NCI-H128 (cell line): ENCODE measurements around the gene TWF2.

Experiments used
- DNase-seq: peaks from one replicate; lab custom pipeline; 2025; ENCODE audit not compliant: unreplicated experiment; lab: John Stamatoyannopoulos, UW

The TWF2 gene

GRCh38 chr3:52223449-52224408 is 15.2 kb downstream of the TWF2 start:
- DNase-seq = no peak

- no peak for DNase-seq
Measured at GRCh38 chr3:52222319-52223221, 16.4 kb downstream of the TWF2 start.

DNA sequence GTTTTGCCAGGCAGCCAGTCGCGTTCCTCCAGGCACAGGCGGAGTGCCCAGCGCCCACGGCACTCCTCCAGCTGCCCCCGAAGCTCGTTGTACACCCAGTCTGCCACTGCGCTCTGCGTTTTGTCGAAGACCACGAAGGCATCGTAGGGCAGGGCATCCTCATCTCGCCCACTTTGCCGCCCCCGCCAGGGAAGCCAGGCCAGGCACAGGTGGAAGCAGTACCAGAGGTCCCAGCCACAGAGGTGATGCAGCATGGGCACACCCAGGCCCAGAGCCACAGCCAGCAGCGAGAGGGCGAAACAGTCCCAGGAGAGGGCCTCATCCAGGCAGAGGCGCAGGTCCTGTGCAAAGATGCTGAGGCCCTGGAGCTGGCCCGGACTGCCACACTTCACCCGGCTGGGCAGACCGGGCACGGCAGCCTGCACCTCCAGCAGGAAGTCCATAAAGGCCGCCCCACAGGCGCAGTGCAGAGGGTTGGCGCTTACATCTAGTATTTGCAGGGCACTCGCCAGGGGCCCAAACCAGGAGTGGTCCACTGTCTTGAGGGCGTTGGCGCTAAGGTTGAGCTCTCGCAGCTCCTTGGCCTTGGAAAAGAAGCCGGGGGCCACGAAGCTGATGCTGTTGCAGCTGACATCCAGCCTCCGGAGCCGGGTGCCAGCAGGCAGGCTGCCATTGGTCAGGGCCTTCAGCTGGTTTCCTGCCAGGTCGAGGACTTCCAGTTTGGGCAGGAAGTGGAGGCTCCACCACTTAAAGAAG is 17.2 kb downstream of the TWF2 start:
- DNase-seq = no peak

- no peak for DNase-seq
Measured at GRCh38 chr3:52221141-52221562, 17.8 kb downstream of the TWF2 start.

DNA sequence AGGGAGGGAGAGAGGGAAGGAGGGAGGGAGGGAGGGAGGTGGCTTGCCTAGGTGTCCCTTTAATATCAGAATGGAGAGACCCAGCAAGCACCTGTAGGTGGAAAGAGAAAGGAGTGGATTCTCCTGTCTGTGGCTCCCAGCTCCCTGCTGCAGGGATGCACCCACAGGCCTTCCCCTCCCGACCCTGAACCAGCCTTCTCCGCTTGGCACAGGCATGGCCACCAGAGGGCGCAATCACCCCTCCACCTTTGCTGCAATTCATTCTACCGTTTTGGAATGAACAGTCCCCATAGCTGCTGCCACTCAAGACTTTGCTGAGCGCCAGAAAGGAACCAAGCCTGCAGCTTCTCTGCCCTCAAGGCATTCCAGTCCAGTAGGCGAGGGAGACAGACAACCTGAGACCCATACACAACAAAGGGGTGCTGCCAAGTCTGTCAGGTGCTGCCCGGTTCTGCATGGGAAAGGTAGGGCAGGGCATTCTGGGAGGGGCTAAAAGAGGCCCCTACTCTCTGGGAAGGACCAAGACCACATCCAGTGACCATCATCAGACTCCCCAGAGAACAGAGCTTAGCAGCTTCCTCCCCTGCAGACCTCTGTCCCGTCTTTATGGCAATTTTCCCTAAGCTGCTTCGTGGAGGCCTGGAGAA is 18.5 kb downstream of the TWF2 start:
- DNase-seq = peak; percentile 35

DNA sequence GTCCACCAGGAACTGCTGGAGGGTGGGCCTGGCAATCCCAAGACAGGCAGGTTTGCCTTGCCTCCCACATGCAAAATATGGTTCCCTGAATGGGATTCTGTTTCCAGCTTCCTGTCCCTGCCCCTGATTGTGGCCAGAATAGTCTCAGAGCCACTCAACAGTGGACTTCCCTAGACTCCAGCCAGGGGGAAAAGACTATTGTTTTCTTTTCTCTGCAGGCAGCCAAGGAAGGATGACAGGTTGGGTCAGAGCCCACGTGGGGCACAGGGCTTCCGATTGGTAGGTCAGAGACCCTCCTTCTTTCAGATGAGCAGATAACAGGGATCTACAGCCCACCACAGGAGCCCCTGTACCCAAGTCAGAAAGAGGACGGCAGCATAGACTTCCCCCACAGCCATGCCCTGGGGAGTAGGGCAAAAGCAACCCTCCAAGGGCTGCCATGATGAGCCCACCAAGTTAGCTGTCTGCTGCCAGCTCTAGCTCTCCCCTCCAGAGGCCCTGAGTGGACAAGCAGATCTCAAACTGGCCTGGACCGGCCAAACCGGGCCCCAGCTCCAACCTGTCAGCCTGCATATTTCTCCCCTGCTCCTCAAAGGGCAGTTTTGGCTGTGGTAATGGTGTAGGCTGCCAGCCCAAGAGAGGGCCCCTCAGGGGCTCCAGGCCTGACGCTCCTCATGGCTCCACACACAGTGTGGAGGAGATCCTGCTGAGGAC is 19.9 kb downstream of the TWF2 start:
- no peak for DNase-seq

DNA sequence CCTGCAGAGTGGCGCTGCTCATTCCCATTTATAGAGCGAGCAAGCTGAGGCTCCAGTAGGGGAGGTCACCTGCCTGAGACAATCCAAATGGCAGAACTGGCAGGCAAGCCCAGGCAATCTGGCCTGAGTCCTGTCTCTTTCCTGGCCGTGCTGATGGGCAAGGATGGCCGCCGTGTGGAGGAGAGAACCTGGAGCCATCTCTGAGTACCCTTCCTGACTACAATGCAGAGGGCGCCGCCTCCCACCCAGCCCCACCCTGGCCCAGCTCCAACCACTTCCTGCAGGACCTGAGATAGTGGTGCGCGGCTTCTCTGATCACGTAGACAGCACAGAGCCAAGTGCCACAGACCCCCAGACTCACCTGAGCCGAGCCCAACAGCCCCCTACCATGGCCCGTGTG is 20.5 kb downstream of the TWF2 start:
- no peak for DNase-seq

DNA sequence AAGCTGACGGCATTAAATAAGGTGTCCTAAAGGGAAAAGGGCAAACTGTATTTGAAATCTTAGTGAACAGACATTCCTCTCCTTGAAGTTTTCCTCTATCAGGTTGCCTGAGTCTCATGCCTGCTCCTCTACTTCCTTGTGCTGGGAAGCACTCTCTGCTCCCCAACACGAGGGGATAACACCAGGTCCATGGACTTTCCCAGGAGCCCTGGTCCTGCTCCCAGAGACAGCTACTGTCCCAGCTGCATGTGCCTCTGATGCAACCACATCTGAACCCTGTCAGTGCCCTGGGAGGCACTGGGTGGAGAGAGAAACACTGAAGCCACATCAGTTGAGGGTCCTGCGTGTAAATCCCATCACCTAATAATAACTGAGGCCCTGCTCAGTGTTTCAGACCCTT is 20.9 kb downstream of the TWF2 start:
- DNase-seq = no peak

DNA sequence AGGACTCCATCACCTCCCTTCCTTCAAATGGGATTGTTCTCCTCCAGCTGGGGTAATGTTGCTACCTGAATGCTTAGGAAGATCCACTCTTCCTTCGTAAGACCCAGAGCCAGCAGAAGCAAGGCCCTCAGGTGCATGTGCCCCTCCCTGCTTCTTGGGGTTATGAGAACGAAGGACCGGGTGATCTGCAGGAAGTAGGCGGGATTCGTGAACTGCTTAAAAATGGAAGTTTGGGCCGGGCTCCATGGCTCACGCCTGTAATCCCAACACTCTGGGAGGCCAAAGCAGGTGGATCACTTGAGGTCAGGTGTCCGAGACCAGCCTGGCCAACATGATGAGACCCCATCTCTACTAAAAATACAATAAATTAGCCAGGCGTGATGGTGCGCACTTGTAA is 21.6 kb downstream of the TWF2 start:
- DNase-seq = no peak

- no peak for DNase-seq
Measured at GRCh38 chr3:52216585-52217408, 22.2 kb downstream of the TWF2 start.

DNA sequence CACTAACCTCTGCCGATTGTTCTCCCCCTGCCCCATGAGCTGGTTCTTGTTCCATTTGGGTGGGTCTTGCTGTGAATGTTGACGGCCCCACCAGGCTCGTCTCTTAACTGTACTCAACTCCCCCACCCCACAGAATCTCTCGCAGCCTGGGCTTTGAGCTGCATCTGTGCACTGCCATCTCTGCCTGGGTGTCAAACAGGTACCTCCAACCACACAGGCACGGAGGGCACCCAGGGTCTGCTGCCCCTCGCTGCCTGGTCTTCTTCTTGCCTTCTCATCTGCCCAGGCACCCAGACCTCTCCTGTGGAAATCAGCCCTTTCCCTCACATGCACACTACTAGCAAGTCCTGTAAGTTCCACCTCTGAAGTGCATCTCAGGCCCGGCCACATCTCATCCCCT is 23.6 kb downstream of the TWF2 start:
- DNase-seq = no peak

- DNase-seq = no peak
Measured at GRCh38 chr3:52213901-52214300, 25.1 kb downstream of the TWF2 start.

GRCh38 chr3:52213005-52213404 is 26.0 kb downstream of the TWF2 start:
- DNase-seq = no peak

DNA sequence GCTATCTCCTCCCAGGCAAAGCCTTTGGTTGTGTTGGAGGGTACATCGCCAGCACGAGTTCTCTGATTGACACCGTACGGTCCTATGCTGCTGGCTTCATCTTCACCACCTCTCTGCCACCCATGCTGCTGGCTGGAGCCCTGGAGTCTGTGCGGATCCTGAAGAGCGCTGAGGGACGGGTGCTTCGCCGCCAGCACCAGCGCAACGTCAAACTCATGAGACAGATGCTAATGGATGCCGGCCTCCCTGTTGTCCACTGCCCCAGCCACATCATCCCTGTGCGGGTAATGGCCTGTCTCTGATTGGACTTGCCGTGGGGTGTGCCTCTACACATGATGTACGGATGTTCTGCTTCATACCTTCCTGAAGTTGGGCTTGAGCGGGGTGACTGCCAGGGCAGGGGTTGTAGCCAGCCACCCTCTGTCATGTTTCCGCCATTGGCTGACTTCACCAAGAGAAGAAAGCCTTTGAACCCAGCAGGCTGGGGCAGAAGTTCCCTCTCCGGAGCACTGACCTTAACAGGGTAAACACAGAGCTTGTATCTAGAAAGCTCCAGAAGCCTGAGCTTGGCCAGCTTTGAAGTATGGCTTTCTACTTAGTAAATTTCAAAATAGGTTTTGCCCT is 27.6 kb downstream of the TWF2 start:
- no peak for DNase-seq

- no peak for DNase-seq
Measured at GRCh38 chr3:52210550-52211046, 28.4 kb downstream of the TWF2 start.

DNA sequence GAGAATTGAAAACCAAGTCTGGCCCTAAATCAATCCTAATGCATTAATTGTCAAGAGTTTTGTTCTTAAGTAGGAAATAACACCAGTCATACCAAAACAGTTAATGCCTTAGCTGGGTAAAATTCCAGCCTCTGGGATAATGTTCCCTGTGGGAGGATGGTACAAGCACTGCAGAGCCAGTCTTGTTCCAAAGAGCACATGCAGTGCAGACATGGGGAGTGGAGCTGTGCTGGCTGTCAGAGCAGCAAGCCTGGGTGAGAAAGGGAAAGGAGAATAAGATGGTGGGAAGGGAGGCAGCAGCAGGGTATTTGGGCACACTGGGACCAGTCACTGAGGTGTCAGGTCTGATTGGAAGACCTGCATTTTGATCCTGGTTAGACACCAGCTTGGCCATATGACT is 28.9 kb downstream of the TWF2 start:
- no peak for DNase-seq

- no peak for DNase-seq
Measured at GRCh38 chr3:52208556-52208955, 30.4 kb downstream of the TWF2 start.

GRCh38 chr3:52205727-52206372 is 33.1 kb downstream of the TWF2 start:
- DNase-seq = no peak
